Keratinocyte (primary cell): ENCODE measurements around the gene NAXD. TPM values are rescaled to one million over a fixed set of nuclear protein-coding genes. Genes with fewer than 3 reads are reported as not detected.

ENCODE experiments used
- DNase-seq: peaks from one replicate; pipeline ENCODE4 v3.0.0-alpha.2; 2011; ENCODE audit warnings: low read depth, missing footprints, low spot score
- FAIRE-seq: peaks from 2 replicates; lab custom pipeline; 2011; peaks lifted over from hg19 to GRCh38; lab: Jason Lieb, UNC
- H2AFZ ChIP-seq: 2 replicates; pipeline ENCODE4 v1.6.0; 2012; ENCODE audit warnings: low read length, control low read depth, inconsistent platforms; ENCODE audit not compliant: control insufficient read depth
- H3K27ac ChIP-seq: 2 replicates; pipeline ENCODE4 v1.5.1; 2011; ENCODE audit warnings: low read length; ENCODE audit not compliant: control insufficient read depth, insufficient read depth
- H3K27me3 ChIP-seq: 3 replicates; pipeline ENCODE4 v1.6.0; 2011; ENCODE audit warnings: low read length; ENCODE audit not compliant: control insufficient read depth, insufficient read depth; ENCODE audit errors: extremely low read depth
- H3K36me3 ChIP-seq, 2 experiments: 2 replicates in 1 of 2; 3 replicates in 1 of 2; pipeline ENCODE4 v1.5.1; 2011; ENCODE audit warnings: low read length in 2 of 2, mild to moderate bottlenecking in 1 of 2; ENCODE audit not compliant: control insufficient read depth in 2 of 2, insufficient read depth in 2 of 2; ENCODE audit errors: extremely low read depth in 1 of 2
- H3K4me1 ChIP-seq: 3 replicates; pipeline ENCODE4 v1.5.1; 2011; ENCODE audit warnings: low read length; ENCODE audit not compliant: control insufficient read depth, insufficient read depth; ENCODE audit errors: extremely low read depth
- H3K4me2 ChIP-seq: 3 replicates; pipeline ENCODE4 v1.6.0; 2011; ENCODE audit warnings: low read depth, low read length; ENCODE audit not compliant: control insufficient read depth, insufficient read depth; ENCODE audit errors: extremely low read depth
- H3K4me3 ChIP-seq, 3 experiments: fragments of 200-600 bp in 1 of 3; sonication (generic) in 1 of 3; 2 replicates in 2 of 3; 3 replicates in 1 of 3; pipeline ENCODE4 v1.5.1; 2011 to 2016; ENCODE audit warnings: low read length in 3 of 3, mild to moderate bottlenecking in 3 of 3, control low read depth in 2 of 3, inconsistent platforms in 1 of 3, low read depth in 1 of 3, mixed read lengths in 1 of 3, mixed run types in 1 of 3, moderate library complexity in 1 of 3; ENCODE audit not compliant: control insufficient read depth in 2 of 3, insufficient read depth in 2 of 3; ENCODE audit errors: extremely low read depth in 1 of 3
- H3K79me2 ChIP-seq: 2 replicates; pipeline ENCODE4 v1.6.0; 2012; ENCODE audit warnings: low read length; ENCODE audit not compliant: control insufficient read depth, insufficient read depth
- H3K9ac ChIP-seq: 3 replicates; pipeline ENCODE4 v1.6.0; 2011; ENCODE audit warnings: low read length; ENCODE audit not compliant: control insufficient read depth, insufficient read depth; ENCODE audit errors: extremely low read depth
- H3K9me1 ChIP-seq: 3 replicates; pipeline ENCODE4 v1.6.0; 2011; ENCODE audit warnings: low read length; ENCODE audit not compliant: control insufficient read depth, insufficient read depth; ENCODE audit errors: extremely low read depth
- H3K9me3 ChIP-seq: 2 replicates; pipeline ENCODE4 v1.5.1; 2012; ENCODE audit warnings: low read depth, low read length; ENCODE audit not compliant: control insufficient read depth
- H4K20me1 ChIP-seq: 3 replicates; pipeline ENCODE4 v1.6.0; 2011; ENCODE audit warnings: low read length; ENCODE audit not compliant: control insufficient read depth, insufficient read depth; ENCODE audit errors: extremely low read depth
- CTCF ChIP-seq, 3 experiments: IDR thresholded peaks in 1 of 3; conservative IDR thresholded peaks in 1 of 3; optimal IDR thresholded peaks in 1 of 3; 2 replicates in 2 of 3; 3 replicates in 1 of 3; pipeline versions ENCODE3 to v1.5.1; 2011; ENCODE audit warnings: low read length in 3 of 3, mild to moderate bottlenecking in 3 of 3, moderate library complexity in 2 of 3, control low read depth in 1 of 3, inconsistent platforms in 1 of 3; ENCODE audit not compliant: insufficient read depth in 2 of 3; ENCODE audit errors: extremely low read depth in 1 of 3
- EZH2 ChIP-seq: IDR thresholded peaks from one replicate; pipeline ENCODE4 v1.6.1; 2012; ENCODE audit warnings: inconsistent platforms, mild to moderate bottlenecking, low read length, moderate library complexity
- dilution Hi-C: fragments of 300-500 bp; cut with MboI; formaldehyde crosslinking; loops from one replicate; pipeline ENCODE4 v1.7.0; 2020; ENCODE audit warnings: low sequenced_read_pairs; ENCODE audit not compliant: extremely low pct_ligation_motif_present
- polyA plus RNA-seq, 5 experiments: library from polyadenylated mRNA; depleted of rRNA in 3 of 5; stranded (reverse) in 3 of 5; stranded (forward) in 1 of 5; unstranded in 1 of 5; fragments of >200 nt; gene quantifications; 1 replicate in 1 of 5; 2 replicates in 3 of 5; 3 replicates in 1 of 5; pipeline versions ENCODE4 v1.2.1 to v1.2.3, GENCODE V29; 2011 to 2012; ENCODE audit warnings: missing spikeins in 2 of 5, low read depth in 1 of 5, low replicate concordance in 1 of 5

Gene NAXD
- polyA plus RNA-seq, 1 donor (not counting 4 experiments of a cell fraction or from before 2014, with no cell fraction given), result 18.0 TPM

- Histone ChIP-seq H3K9me3 (no peaks in the 10 kb centered on the region), H3K9ac (no peak overlapping the region), H4K20me1 (peaks cover 4% of the 10 kb centered on the region), H3K4me3 (no peak overlapping the region), H3K36me3 (peaks cover 4% of the 10 kb centered on the region in 2 experiments), H3K79me2 (peaks cover 67% of the 10 kb centered on the region), H3K9me1 (no peaks in the 10 kb centered on the region), H3K27me3 (no peaks in the 10 kb centered on the region), H3K4me2 (peak overlapping the region; percentile 84), H2AFZ (no peak overlapping the region), H3K27ac (peak overlapping the region; percentile 76), H3K4me1 (peaks cover 21% of the 10 kb centered on the region)
- dilution Hi-C loops, result no loop called here
- FAIRE-seq (no peak), DNase-seq (no peak)
- TF ChIP-seq CTCF (optimal IDR thresholded peaks at IDR 0.05 in 1 of 3, IDR thresholded peaks at IDR 0.05 in 1 of 3, conservative IDR thresholded peaks at IDR 0.05 in 1 of 3; ENCODE audit: extremely low read depth in 1 of 3, insufficient read depth in 2 of 3, low read length in 3 of 3) (no peak), EZH2 (no peak)
Measured at GRCh38 chr13:110617321-110618072, 2.2 kb downstream of the NAXD start.

GRCh38 chr13:110618167-110618566 lies 2.8 kb downstream of the NAXD start:
- Histone ChIP-seq H3K4me2 (no peak overlapping the region), H3K27me3 (no peaks in the 10 kb centered on the region), H4K20me1 (peaks cover 6% of the 10 kb centered on the region), H3K36me3 (peaks cover 10% of the 10 kb centered on the region in 2 experiments), H3K27ac (no peak overlapping the region), H2AFZ (no peak overlapping the region), H3K4me1 (peaks cover 21% of the 10 kb centered on the region), H3K9me3 (no peaks in the 10 kb centered on the region), H3K4me3 (no peak overlapping the region), H3K9ac (no peak overlapping the region), H3K9me1 (no peaks in the 10 kb centered on the region), H3K79me2 (peaks cover 73% of the 10 kb centered on the region)
- FAIRE-seq (no peak), DNase-seq (no peak)
- dilution Hi-C loops, result no loop called here
- TF ChIP-seq CTCF (optimal IDR thresholded peaks at IDR 0.05 in 1 of 3, IDR thresholded peaks at IDR 0.05 in 1 of 3, conservative IDR thresholded peaks at IDR 0.05 in 1 of 3; ENCODE audit: extremely low read depth in 1 of 3, insufficient read depth in 2 of 3, low read length in 3 of 3) (no peak), EZH2 (no peak)
